Stimulated activated naive CD4-positive, alpha-beta T cell treated with Interleukin-2 at 50 U/mL for 16 hours (primary cell): ENCODE results near the gene CHEK2.
"Not testable (repeated sequence)": the region's sequence is repeated elsewhere in the genome, so short reads cannot be mapped to it uniquely, and the experiment has no call there.

ENCODE experiments used
- DNase-seq: peaks from one replicate; lab custom pipeline; 2025; lab: John Stamatoyannopoulos, UW

CHEK2 gene

GRCh38 chr22:28741200-28741784 is 328 bp downstream of the CHEK2 start:
- DNase-seq = no peak

GRCh38 chr22:28738876-28739275 is 2.7 kb downstream of the CHEK2 start:
- DNase-seq = not testable (repeated sequence)

GRCh38 chr22:28737701-28738100 is 3.9 kb downstream of the CHEK2 start:
- no peak for DNase-seq

GRCh38 chr22:28736301-28737155 is 5.1 kb downstream of the CHEK2 start:
- no peak for DNase-seq

GRCh38 chr22:28734393-28734792 is 7.2 kb downstream of the CHEK2 start:
- no peak for DNase-seq

- DNase-seq = no peak
These were observed 11.4 kb downstream of the CHEK2 start for GRCh38 chr22:28730179-28730578.

- no peak for DNase-seq
These were observed 12.9 kb downstream of the CHEK2 start for GRCh38 chr22:28728621-28729313.

GRCh38 chr22:28728002-28728401 is 13.6 kb downstream of the CHEK2 start:
- DNase-seq = no peak

- DNase-seq = no peak
These were observed 23.6 kb downstream of the CHEK2 start for GRCh38 chr22:28718044-28718443.

- no peak for DNase-seq
These were observed 24.9 kb downstream of the CHEK2 start for GRCh38 chr22:28716686-28717085.

- DNase-seq = no peak
These were observed 26.0 kb downstream of the CHEK2 start for GRCh38 chr22:28715611-28716010.

- DNase-seq = no peak
These were observed 27.5 kb downstream of the CHEK2 start for GRCh38 chr22:28714043-28714628.

- DNase-seq = no peak
These were observed 29.5 kb downstream of the CHEK2 start for GRCh38 chr22:28711820-28712777.

GRCh38 chr22:28711341-28711740 is 30.3 kb downstream of the CHEK2 start:
- no peak for DNase-seq

- no peak for DNase-seq
These were observed 30.9 kb downstream of the CHEK2 start for GRCh38 chr22:28710576-28711191.

GRCh38 chr22:28710107-28710506 is 31.5 kb downstream of the CHEK2 start:
- no peak for DNase-seq

GRCh38 chr22:28706845-28707244 is 34.8 kb downstream of the CHEK2 start:
- no peak for DNase-seq

- DNase-seq = no peak
These were observed 38.2 kb downstream of the CHEK2 start for GRCh38 chr22:28703436-28703835.

GRCh38 chr22:28702891-28703290 is 38.7 kb downstream of the CHEK2 start:
- no peak for DNase-seq

- DNase-seq = not testable (repeated sequence)
These were observed 48.4 kb downstream of the CHEK2 start for GRCh38 chr22:28693041-28693760.
